Transverse colon (tissue), 4 donors: ENCODE data around the gene PRKAG1. TPM values are rescaled to one million over a fixed set of nuclear protein-coding genes. Genes with fewer than 3 reads are reported as not detected.

ENCODE experiments used
- DNase-seq: peaks from one replicate; pipeline ENCODE4 v3.0.0-alpha.2; 2019
- H3K27ac ChIP-seq, 4 donors: fragments of 200-600 bp; sonication (generic); 2 replicates each; pipeline ENCODE4 v1.5.1; 2016 to 2018; ENCODE audit warnings: inconsistent platforms in 4 of 4
- H3K27me3 ChIP-seq: fragments of 200-600 bp; sonication (generic); 2 replicates; pipeline ENCODE4 v1.5.1; 2017; ENCODE audit warnings: inconsistent platforms
- H3K36me3 ChIP-seq, 4 donors: fragments of 200-600 bp; sonication (generic); 2 replicates each; pipeline ENCODE4 v1.5.1; 2017 to 2019; ENCODE audit warnings: inconsistent platforms in 4 of 4
- H3K4me1 ChIP-seq, 4 donors: fragments of 200-600 bp; sonication (generic); 2 replicates each; pipeline ENCODE4 v1.5.1; 2017 to 2020; ENCODE audit warnings: inconsistent platforms in 4 of 4
- H3K4me3 ChIP-seq, 4 donors: fragments of 200-600 bp; sonication (generic); 1 replicate in 1 of 4; 2 replicates in 3 of 4; pipeline versions ENCODE4 v1.5.1 to v1.6.1; 2017 to 2019; ENCODE audit warnings: inconsistent platforms in 4 of 4
- H3K9me3 ChIP-seq, 2 donors: fragments of 200-600 bp; sonication (generic); 2 replicates each; pipeline ENCODE4 v1.5.1; 2017 to 2019; ENCODE audit warnings: inconsistent platforms in 2 of 2
- CTCF ChIP-seq, 5 experiments: fragments of 200-600 bp in 3 of 5; fragments of 450-650 bp in 2 of 5; sonication (generic) in 3 of 5; IDR thresholded peaks; 1 replicate in 2 of 5; 2 replicates in 3 of 5; pipeline ENCODE4 v1.5.1; 2016 to 2017; ENCODE audit warnings: antibody characterized with exemption in 5 of 5, inconsistent platforms in 3 of 5, mild to moderate bottlenecking in 2 of 5, moderate library complexity in 1 of 5
- EP300 ChIP-seq: sonication (generic); formaldehyde crosslinking; IDR thresholded peaks from one replicate; pipeline ENCODE4 v1.6.1; 2017; ENCODE audit warnings: antibody characterized with exemption, low read depth
- POLR2A ChIP-seq: fragments of 450-650 bp; IDR thresholded peaks from one replicate; pipeline ENCODE4 v1.6.1; 2016; ENCODE audit warnings: antibody characterized with exemption, mild to moderate bottlenecking, moderate library complexity
- POLR2AphosphoS5 ChIP-seq, 3 donors: sonication (generic); formaldehyde crosslinking; IDR thresholded peaks; one replicate each; pipeline ENCODE4 v1.6.1; 2016; ENCODE audit warnings: antibody characterized with exemption in 3 of 3
- WGBS, 2 donors: methylation state at CpG; one replicate each; pipeline ENCODE4 v1.1.5; 2018; ENCODE audit warnings: low coverage in 1 of 2; 5-methylcytosine and 5-hydroxymethylcytosine counted together
- in situ Hi-C, 4 donors: fragments of 200-750 bp; cut with MboI; loops; one replicate each; pipeline versions ENCODE4 v1.15.0 to v1.15.1; 2017; ENCODE audit warnings: low sequenced_read_pairs in 3 of 4, low pct_ligation_motif_present in 1 of 4, low pct_unique_long_range_greater_than_20kb in 1 of 4
- intact Hi-C: fragments of 100-400 bp; cut with DNase I; formaldehyde crosslinking; loops from one replicate; pipeline ENCODE4 v1.15.1; 2023; ENCODE audit warnings: low total_unique reads
- total RNA-seq, 4 donors: library from RNA; depleted of rRNA; stranded (reverse); fragments of >200 nt; gene quantifications; one replicate each; pipeline ENCODE4 v1.1.0, GENCODE V29; 2016

PRKAG1 gene
- total RNA-seq, 4 donors from 2014 or later = 21.7 to 44.0 (median 42.3) TPM

DNA sequence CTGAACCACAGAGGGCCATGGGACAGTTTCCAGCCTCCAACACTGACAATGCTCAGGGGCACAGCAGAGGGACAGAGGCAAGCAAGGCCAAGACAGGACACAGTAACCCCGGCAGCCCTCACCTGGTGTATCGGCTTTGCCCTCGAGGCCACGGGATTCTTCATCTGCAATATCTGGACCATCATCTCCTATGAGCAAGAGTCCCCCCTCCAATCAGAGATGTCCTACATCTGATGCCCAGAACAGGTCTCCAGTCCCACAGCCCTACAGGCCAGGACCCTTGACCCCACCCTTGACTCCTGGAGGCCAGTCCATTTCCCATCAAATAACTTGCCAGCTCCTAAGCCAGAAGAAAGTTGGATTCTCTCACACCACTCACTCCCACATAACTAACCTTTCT is 24.7 kb upstream of the PRKAG1 start:
- TF ChIP-seq CTCF (IDR thresholded peaks at IDR 0.05) (no peak), EP300 (no peak), POLR2AphosphoS5 (IDR thresholded peaks at IDR 0.05) (no peak), POLR2A (no peak)
- Histone ChIP-seq H3K27me3 (no peaks in the 10 kb centered on the region), H3K36me3 (peaks cover 0 to 93% (median 51%) of the 10 kb centered on the region in 4 donors), H3K4me1 (no peaks in the 10 kb centered on the region), H3K4me3 (no peak overlapping the region), H3K27ac (no peak overlapping the region), H3K9me3 (no peaks in the 10 kb centered on the region)
- no peak for DNase-seq
- in situ Hi-C loops = no loop called here
- WGBS, 2 donors = 93% methylated on average over 4 of the region's 4 CpGs; no CpG with 5 or more reads in 1 of the 2 donors
- intact Hi-C loops = no loop called here

DNA sequence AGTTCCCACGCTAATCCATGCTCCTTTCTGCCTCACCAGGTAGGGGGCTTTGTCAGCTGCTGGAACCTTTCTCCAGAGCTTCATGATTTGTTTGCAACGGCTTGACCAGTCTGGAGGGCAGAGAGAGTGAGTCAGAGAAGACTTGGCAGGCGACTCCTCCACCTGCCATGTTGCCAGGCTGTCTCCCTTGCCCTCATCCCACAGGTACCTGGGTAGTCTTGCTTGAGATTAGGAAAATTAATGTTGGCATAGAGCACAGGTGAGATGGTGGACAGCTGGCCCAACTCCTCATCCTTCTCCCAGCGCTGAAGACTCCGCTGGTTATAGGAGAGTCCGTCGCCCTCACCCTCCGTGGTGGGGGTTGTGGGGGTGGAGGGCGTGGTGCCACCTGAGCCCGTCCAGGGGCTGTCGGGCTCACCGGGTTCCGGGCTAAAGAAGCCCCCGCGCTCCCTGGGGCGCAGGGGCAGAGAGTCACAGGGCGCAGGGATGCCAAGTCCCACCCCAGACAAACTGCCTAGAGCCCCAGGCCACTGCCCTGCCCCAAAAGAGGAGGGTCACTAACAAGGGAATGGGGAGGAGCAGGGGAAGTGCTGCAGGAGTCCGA is 23.4 kb upstream of the PRKAG1 start:
- Histone ChIP-seq H3K4me3 (no peak overlapping the region), H3K27me3 (no peaks in the 10 kb centered on the region), H3K27ac (no peak overlapping the region), H3K4me1 (no peaks in the 10 kb centered on the region), H3K9me3 (no peaks in the 10 kb centered on the region), H3K36me3 (peaks cover 0 to 96% (median 51%) of the 10 kb centered on the region in 4 donors)
- DNase-seq = no peak
- 88 to 100% methylated on average over 7 to 18 of the region's 18 CpGs for WGBS, 2 donors
- no peak for TF ChIP-seq CTCF (IDR thresholded peaks at IDR 0.05)
- no peak for TF ChIP-seq POLR2A
- no peak for TF ChIP-seq EP300
- no peak for TF ChIP-seq POLR2AphosphoS5 (IDR thresholded peaks at IDR 0.05)
- intact Hi-C loops = no loop called here
- in situ Hi-C loops = no loop called here

- no peaks in the 10 kb centered on the region for H3K9me3 ChIP-seq
- no peak overlapping the region for H3K4me3 ChIP-seq
- intact Hi-C loops (no loop called here), in situ Hi-C loops (no loop called here)
- no peak for DNase-seq
- TF ChIP-seq EP300 = no peak
- H3K27ac ChIP-seq = no peak overlapping the region
- 90 to 94% methylated on average over 2 to 30 of the region's 31 CpGs for WGBS, 2 donors
- H3K27me3 ChIP-seq = no peaks in the 10 kb centered on the region
- H3K4me1 ChIP-seq = no peaks in the 10 kb centered on the region
- H3K36me3 ChIP-seq = peaks cover 0 to 89% (median 51%) of the 10 kb centered on the region in 4 donors
Observed at GRCh38 chr12:49041036-49041880, 22.7 kb upstream of the PRKAG1 start.

- Histone ChIP-seq H3K27me3 (no peaks in the 10 kb centered on the region), H3K9me3 (no peaks in the 10 kb centered on the region), H3K36me3 (peaks cover 0 to 81% (median 48%) of the 10 kb centered on the region in 4 donors), H3K27ac (no peak overlapping the region), H3K4me1 (no peaks in the 10 kb centered on the region), H3K4me3 (no peak overlapping the region)
- intact Hi-C loops (no loop called here), in situ Hi-C loops (no loop called here)
- 95 to 97% methylated on average over 10 to 14 of the region's 14 CpGs for WGBS, 2 donors
- TF ChIP-seq EP300 = no peak
- no peak for TF ChIP-seq CTCF (IDR thresholded peaks at IDR 0.05)
- no peak for TF ChIP-seq POLR2AphosphoS5 (IDR thresholded peaks at IDR 0.05)
- no peak for TF ChIP-seq POLR2A
- no peak for DNase-seq
Observed at GRCh38 chr12:49040364-49040855, 21.8 kb upstream of the PRKAG1 start.
